SK-N-SH treated with all-trans-retinoic acid at 6 μM for 48 hours (cell line): ENCODE measurements around the gene BNC2.

Source experiments
- ATAC-seq: fragments of 200-7000 bp; cut with Tn5 transposase; 3 replicates; pipeline ENCODE4 v1.9.1; 2020; ENCODE audit warnings: mild to moderate bottlenecking, moderate library complexity
- ARNTL ChIP-seq: fragments of 450-650 bp; formaldehyde crosslinking; IDR thresholded peaks from 2 replicates; pipeline ENCODE4 v1.5.0; 2020; ENCODE audit warnings: low read depth, mild to moderate bottlenecking, moderate library complexity, borderline replicate concordance
- ESRRG ChIP-seq: fragments of 250-450 bp; sonication (Bioruptor Pico); IDR thresholded peaks from 2 replicates; pipeline ENCODE4 v1.6.1; 2021; ENCODE audit warnings: mild to moderate bottlenecking
- GLIS3 ChIP-seq: fragments of 250-450 bp; sonication (Bioruptor Pico); IDR thresholded peaks from 2 replicates; pipeline ENCODE4 v1.5.0; 2020; ENCODE audit warnings: mild to moderate bottlenecking, moderate library complexity
- ISL1 ChIP-seq: fragments of 250-450 bp; sonication (Bioruptor Pico); IDR thresholded peaks from 2 replicates; pipeline ENCODE4 v2.1.2; 2022; ENCODE audit warnings: mild to moderate bottlenecking, moderate library complexity
- OSR1 ChIP-seq: fragments of 250-450 bp; sonication (Bioruptor Pico); IDR thresholded peaks from 2 replicates; pipeline ENCODE4 v1.8.0; 2022; ENCODE audit warnings: moderate library complexity, mild to moderate bottlenecking, inconsistent platforms
- RARB ChIP-seq: fragments of 250-450 bp; sonication (Bioruptor Pico); IDR thresholded peaks from 2 replicates; pipeline ENCODE4 v1.8.0; 2021; ENCODE audit warnings: mild to moderate bottlenecking, moderate library complexity
- TCF4 ChIP-seq: fragments of 250-450 bp; sonication (Bioruptor Pico); IDR thresholded peaks from 2 replicates; pipeline ENCODE4 v1.8.0; 2021; ENCODE audit warnings: mild to moderate bottlenecking, moderate library complexity, borderline replicate concordance
- TOX ChIP-seq: fragments of 250-450 bp; sonication (Bioruptor Pico); IDR thresholded peaks from 2 replicates; pipeline ENCODE4 v1.8.0; 2021; ENCODE audit warnings: mild to moderate bottlenecking, moderate library complexity, borderline replicate concordance
- ZC3H10 ChIP-seq: fragments of 250-450 bp; sonication (Bioruptor Pico); IDR thresholded peaks from 2 replicates; pipeline ENCODE4 v1.5.1; 2021; ENCODE audit warnings: mild to moderate bottlenecking, moderate library complexity
- ZFP3 ChIP-seq: fragments of 250-450 bp; sonication (Bioruptor Pico); IDR thresholded peaks from 2 replicates; pipeline ENCODE4 v1.5.0; 2020; ENCODE audit warnings: mild to moderate bottlenecking, moderate library complexity
- ZFP30 ChIP-seq: fragments of 450-650 bp; formaldehyde crosslinking; IDR thresholded peaks from 2 replicates; pipeline ENCODE4 v1.5.0; 2022; ENCODE audit warnings: mild to moderate bottlenecking, moderate library complexity
- ZNF565 ChIP-seq: fragments of 450-650 bp; formaldehyde crosslinking; conservative IDR thresholded peaks from 2 replicates; pipeline ENCODE4 v1.5.0; 2020; ENCODE audit warnings: low read depth, mild to moderate bottlenecking, moderate library complexity
- ZNF70 ChIP-seq: fragments of 450-650 bp; formaldehyde crosslinking; IDR thresholded peaks from 2 replicates; pipeline ENCODE4 v1.5.0; 2020; ENCODE audit warnings: mild to moderate bottlenecking, moderate library complexity
- ZNF8 ChIP-seq: fragments of 450-650 bp; formaldehyde crosslinking; IDR thresholded peaks from 2 replicates; pipeline ENCODE4 v1.5.0; 2020; ENCODE audit warnings: mild to moderate bottlenecking, moderate library complexity
- TF ChIP-seq, protein P1 (sequence below): fragments of 250-450 bp; sonication (Bioruptor Pico); IDR thresholded peaks from 2 replicates; pipeline ENCODE4 v1.5.1; 2020; ENCODE audit warnings: low read depth, mild to moderate bottlenecking, moderate library complexity
- TF ChIP-seq, protein P2 (sequence below): fragments of 250-450 bp; sonication (Bioruptor Pico); IDR thresholded peaks from 2 replicates; pipeline ENCODE4 v1.5.0; 2020; ENCODE audit warnings: mild to moderate bottlenecking, moderate library complexity
- TF ChIP-seq, protein P3 (sequence below): fragments of 250-450 bp; sonication (Bioruptor Pico); IDR thresholded peaks from 2 replicates; pipeline ENCODE4 v1.8.0; 2021; ENCODE audit warnings: low read depth, mild to moderate bottlenecking, moderate library complexity, borderline replicate concordance
- TF ChIP-seq, protein P4 (sequence below): fragments of 250-450 bp; sonication (Bioruptor Pico); IDR thresholded peaks from 2 replicates; pipeline ENCODE4 v1.8.0; 2020; ENCODE audit warnings: mild to moderate bottlenecking, moderate library complexity, borderline replicate concordance

BNC2 gene

DNA sequence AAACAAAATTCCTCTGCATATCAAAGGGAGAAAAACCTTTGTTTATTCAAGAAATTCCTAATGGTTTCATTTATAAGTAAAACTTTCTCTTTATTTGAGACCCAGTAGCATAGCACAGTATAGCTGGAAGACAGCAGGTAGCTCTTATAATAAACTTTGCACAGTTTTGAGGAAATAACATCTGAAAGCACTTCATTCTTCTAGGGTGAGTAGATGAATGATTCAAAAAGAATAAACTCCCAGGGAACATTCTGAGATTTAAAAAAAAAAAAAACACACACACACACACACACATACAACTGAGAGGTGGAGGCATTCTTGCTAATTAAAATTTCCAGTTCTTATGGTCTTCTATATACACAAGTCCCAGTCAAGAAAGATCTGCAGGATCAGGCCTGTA, 197.3 kb downstream of the BNC2 start:
- no peak for ATAC-seq

DNA sequence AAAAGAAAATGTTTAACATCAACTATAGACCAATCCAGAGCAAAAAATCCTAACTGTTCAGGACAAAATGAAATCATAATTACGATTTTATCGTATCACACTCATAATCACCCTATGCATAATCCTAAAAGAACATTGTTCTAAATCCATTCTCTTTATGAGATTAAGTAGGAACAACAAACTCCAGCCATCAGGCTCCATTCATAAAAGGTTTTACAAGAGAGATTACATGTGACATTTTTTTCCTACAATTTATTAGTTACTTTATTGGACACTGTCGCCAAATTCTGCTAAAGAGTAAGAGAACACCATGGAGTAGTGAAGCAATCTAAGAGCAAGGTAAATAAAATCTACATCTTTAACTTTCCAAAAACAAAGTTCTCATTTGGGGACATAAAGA, 198.0 kb downstream of the BNC2 start:
- ATAC-seq: no peak
- TF ChIP-seq ISL1 (CRISPR knock-in tag) (no peak), ZFP30 (CRISPR knock-in tag) (no peak), GLIS3 (CRISPR knock-in tag) (no peak), RARB (CRISPR knock-in tag) (no peak), ESRRG (CRISPR knock-in tag) (no peak), OSR1 (CRISPR knock-in tag) (no peak), ZNF565 (no peak)
- TF ChIP-seq, protein P1, sequence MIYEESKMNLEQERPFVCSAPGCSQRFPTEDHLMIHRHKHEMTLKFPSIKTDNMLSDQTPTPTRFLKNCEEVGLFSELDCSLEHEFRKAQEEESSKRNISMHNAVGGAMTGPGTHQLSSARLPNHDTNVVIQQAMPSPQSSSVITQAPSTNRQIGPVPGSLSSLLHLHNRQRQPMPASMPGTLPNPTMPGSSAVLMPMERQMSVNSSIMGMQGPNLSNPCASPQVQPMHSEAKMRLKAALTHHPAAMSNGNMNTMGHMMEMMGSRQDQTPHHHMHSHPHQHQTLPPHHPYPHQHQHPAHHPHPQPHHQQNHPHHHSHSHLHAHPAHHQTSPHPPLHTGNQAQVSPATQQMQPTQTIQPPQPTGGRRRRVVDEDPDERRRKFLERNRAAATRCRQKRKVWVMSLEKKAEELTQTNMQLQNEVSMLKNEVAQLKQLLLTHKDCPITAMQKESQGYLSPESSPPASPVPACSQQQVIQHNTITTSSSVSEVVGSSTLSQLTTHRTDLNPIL: no peak
- TF ChIP-seq, protein P2, sequence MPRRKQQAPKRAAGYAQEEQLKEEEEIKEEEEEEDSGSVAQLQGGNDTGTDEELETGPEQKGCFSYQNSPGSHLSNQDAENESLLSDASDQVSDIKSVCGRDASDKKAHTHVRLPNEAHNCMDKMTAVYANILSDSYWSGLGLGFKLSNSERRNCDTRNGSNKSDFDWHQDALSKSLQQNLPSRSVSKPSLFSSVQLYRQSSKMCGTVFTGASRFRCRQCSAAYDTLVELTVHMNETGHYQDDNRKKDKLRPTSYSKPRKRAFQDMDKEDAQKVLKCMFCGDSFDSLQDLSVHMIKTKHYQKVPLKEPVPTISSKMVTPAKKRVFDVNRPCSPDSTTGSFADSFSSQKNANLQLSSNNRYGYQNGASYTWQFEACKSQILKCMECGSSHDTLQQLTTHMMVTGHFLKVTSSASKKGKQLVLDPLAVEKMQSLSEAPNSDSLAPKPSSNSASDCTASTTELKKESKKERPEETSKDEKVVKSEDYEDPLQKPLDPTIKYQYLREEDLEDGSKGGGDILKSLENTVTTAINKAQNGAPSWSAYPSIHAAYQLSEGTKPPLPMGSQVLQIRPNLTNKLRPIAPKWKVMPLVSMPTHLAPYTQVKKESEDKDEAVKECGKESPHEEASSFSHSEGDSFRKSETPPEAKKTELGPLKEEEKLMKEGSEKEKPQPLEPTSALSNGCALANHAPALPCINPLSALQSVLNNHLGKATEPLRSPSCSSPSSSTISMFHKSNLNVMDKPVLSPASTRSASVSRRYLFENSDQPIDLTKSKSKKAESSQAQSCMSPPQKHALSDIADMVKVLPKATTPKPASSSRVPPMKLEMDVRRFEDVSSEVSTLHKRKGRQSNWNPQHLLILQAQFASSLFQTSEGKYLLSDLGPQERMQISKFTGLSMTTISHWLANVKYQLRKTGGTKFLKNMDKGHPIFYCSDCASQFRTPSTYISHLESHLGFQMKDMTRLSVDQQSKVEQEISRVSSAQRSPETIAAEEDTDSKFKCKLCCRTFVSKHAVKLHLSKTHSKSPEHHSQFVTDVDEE (CRISPR knock-in tag): no peak
- TF ChIP-seq, protein P3, sequence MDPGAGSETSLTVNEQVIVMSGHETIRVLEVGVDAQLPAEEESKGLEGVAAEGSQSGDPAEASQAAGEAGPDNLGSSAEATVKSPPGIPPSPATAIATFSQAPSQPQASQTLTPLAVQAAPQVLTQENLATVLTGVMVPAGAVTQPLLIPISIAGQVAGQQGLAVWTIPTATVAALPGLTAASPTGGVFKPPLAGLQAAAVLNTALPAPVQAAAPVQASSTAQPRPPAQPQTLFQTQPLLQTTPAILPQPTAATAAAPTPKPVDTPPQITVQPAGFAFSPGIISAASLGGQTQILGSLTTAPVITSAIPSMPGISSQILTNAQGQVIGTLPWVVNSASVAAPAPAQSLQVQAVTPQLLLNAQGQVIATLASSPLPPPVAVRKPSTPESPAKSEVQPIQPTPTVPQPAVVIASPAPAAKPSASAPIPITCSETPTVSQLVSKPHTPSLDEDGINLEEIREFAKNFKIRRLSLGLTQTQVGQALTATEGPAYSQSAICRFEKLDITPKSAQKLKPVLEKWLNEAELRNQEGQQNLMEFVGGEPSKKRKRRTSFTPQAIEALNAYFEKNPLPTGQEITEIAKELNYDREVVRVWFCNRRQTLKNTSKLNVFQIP (CRISPR knock-in tag): no peak
- TF ChIP-seq, protein P4, sequence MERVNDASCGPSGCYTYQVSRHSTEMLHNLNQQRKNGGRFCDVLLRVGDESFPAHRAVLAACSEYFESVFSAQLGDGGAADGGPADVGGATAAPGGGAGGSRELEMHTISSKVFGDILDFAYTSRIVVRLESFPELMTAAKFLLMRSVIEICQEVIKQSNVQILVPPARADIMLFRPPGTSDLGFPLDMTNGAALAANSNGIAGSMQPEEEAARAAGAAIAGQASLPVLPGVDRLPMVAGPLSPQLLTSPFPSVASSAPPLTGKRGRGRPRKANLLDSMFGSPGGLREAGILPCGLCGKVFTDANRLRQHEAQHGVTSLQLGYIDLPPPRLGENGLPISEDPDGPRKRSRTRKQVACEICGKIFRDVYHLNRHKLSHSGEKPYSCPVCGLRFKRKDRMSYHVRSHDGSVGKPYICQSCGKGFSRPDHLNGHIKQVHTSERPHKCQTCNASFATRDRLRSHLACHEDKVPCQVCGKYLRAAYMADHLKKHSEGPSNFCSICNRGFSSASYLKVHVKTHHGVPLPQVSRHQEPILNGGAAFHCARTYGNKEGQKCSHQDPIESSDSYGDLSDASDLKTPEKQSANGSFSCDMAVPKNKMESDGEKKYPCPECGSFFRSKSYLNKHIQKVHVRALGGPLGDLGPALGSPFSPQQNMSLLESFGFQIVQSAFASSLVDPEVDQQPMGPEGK: no peak
- TF ChIP-seq, all 23 proteins: peak for 0

More for the DNA sequence above, 197.3 kb downstream of the BNC2 start:
- TF ChIP-seq TCF4 (no peak), ZNF70 (CRISPR knock-in tag) (no peak), ARNTL (CRISPR knock-in tag) (no peak), ZNF565 (no peak), ZFP30 (CRISPR knock-in tag) (no peak), ZFP3 (CRISPR knock-in tag) (no peak), TOX (CRISPR knock-in tag) (no peak), ZC3H10 (no peak), ESRRG (CRISPR knock-in tag) (no peak), ISL1 (CRISPR knock-in tag) (no peak), ZNF8 (CRISPR knock-in tag) (no peak), GLIS3 (CRISPR knock-in tag) (no peak)
- TF ChIP-seq, protein P1: no peak
- TF ChIP-seq, protein P3 (CRISPR knock-in tag): no peak
- TF ChIP-seq, protein P2 (CRISPR knock-in tag): no peak
